ENCODE data around the gene FGD5. TPM values are rescaled to one million over a fixed set of nuclear protein-coding genes. Genes with fewer than 3 reads are reported as not detected.

The FGD5 gene
- total RNA-seq (2021) (not detected in 2 replicates), Bru-seq, nascent RNA (not detected), BruChase-seq, experiment 1, labeled RNA remaining after a 2-hour chase (percentile 0 among the genes with signal in this experiment), BruChase-seq, experiment 2, labeled RNA remaining after a 6-hour chase (percentile 1 among the genes with signal in this experiment)
- long read RNA-seq, partial matches to known transcripts, result 0 of 1 reads
- long read RNA-seq, other reads (novel, unspliced or antisense), result 1 of 1 reads

- no peak for TF ChIP-seq EZH2 (IDR thresholded peaks at IDR 0.05; ENCODE audit: borderline replicate concordance, low read depth, low read length, poor library complexity, severe bottlenecking)
- no peak for TF ChIP-seq CTCF (conservative IDR thresholded peaks at IDR 0.05; ENCODE audit: low read depth, low read length)
- H3K36me3 ChIP-seq (ENCODE audit: insufficient read depth, low read length, poor library complexity, severe bottlenecking), result no peaks in the 10 kb centered on the region
- ChIA-PET POLR2A (ENCODE audit: low non-redundant PET) (no interaction called here), CTCF (no interaction called here)
- peaks cover 51% of the 10 kb centered on the region for H3K27me3 ChIP-seq (replicated peaks; ENCODE audit: insufficient read depth, low read depth, low read length, poor library complexity)
- intact Hi-C loops (cut with micrococcal nuclease; ENCODE audit: unreplicated experiment), result no loop called here
- DNase-seq (ENCODE audit: low spot score), result no peak
- no peaks in the 10 kb centered on the region for H3K9me3 ChIP-seq (ENCODE audit: low read depth, low read length, poor library complexity, severe bottlenecking)
- no peak within 1 kb of the TSS for H3K27ac ChIP-seq (ENCODE audit: low read depth, low read length, poor library complexity, severe bottlenecking)
- no peaks in the 10 kb centered on the region for H3K4me1 ChIP-seq (ENCODE audit: insufficient read depth, low read length, poor library complexity, severe bottlenecking)
- H3K4me3 ChIP-seq (ENCODE audit: low read depth, low read length, poor library complexity, severe bottlenecking), result no peak within 1 kb of the TSS
- no TSS peak for BruUV-seq (replicated peaks)
Observed at GRCh38 chr3:14818804-14819500, at the start of gene FGD5. Gene FGD5 (plus strand): TSS chr3:14818962. CDS start chr3:14819072, 110 bp downstream.

- POLR2A ChIA-PET (ENCODE audit: low non-redundant PET), result no interaction called here
- CTCF ChIA-PET, result no interaction called here
- no TSS peak for BruUV-seq (replicated peaks)
- Histone ChIP-seq H3K36me3 (ENCODE audit: insufficient read depth, low read length, poor library complexity, severe bottlenecking) (no peaks in the 10 kb centered on the region), H3K27me3 (replicated peaks; ENCODE audit: insufficient read depth, low read depth, low read length, poor library complexity) (no peaks in the 10 kb centered on the region), H3K4me3 (ENCODE audit: low read depth, low read length, poor library complexity, severe bottlenecking) (no peak overlapping the region), H3K27ac (ENCODE audit: low read depth, low read length, poor library complexity, severe bottlenecking) (no peak overlapping the region), H3K4me1 (ENCODE audit: insufficient read depth, low read length, poor library complexity, severe bottlenecking) (no peaks in the 10 kb centered on the region), H3K9me3 (ENCODE audit: low read depth, low read length, poor library complexity, severe bottlenecking) (no peaks in the 10 kb centered on the region)
- no peak for TF ChIP-seq EZH2 (IDR thresholded peaks at IDR 0.05; ENCODE audit: borderline replicate concordance, low read depth, low read length, poor library complexity, severe bottlenecking)
- TF ChIP-seq CTCF (conservative IDR thresholded peaks at IDR 0.05; ENCODE audit: low read depth, low read length), result no peak
- intact Hi-C loops (cut with micrococcal nuclease; ENCODE audit: unreplicated experiment), result loop anchor here (10.0 kb wide), 1 partner anchor 95 kb away; the partner anchor contains the start of gene C3orf20
- no peak for DNase-seq (ENCODE audit: low spot score)
Observed at GRCh38 chr3:14769544-14770325, 49.0 kb upstream of the FGD5 start.

GRCh38 chr3:14770591-14770990 is 48.2 kb upstream of the FGD5 start:
- Histone ChIP-seq H3K27me3 (replicated peaks; ENCODE audit: insufficient read depth, low read depth, low read length, poor library complexity) (no peaks in the 10 kb centered on the region), H3K4me3 (ENCODE audit: low read depth, low read length, poor library complexity, severe bottlenecking) (no peak overlapping the region), H3K27ac (ENCODE audit: low read depth, low read length, poor library complexity, severe bottlenecking) (no peak overlapping the region), H3K9me3 (ENCODE audit: low read depth, low read length, poor library complexity, severe bottlenecking) (no peaks in the 10 kb centered on the region), H3K36me3 (ENCODE audit: insufficient read depth, low read length, poor library complexity, severe bottlenecking) (no peaks in the 10 kb centered on the region), H3K4me1 (ENCODE audit: insufficient read depth, low read length, poor library complexity, severe bottlenecking) (no peaks in the 10 kb centered on the region)
- ChIA-PET POLR2A (ENCODE audit: low non-redundant PET) (no interaction called here), CTCF (no interaction called here)
- BruUV-seq (replicated peaks), result no TSS peak
- intact Hi-C loops (cut with micrococcal nuclease; ENCODE audit: unreplicated experiment), result loop anchor here (10.0 kb wide), 1 partner anchor 96 kb away; the partner anchor contains the start of gene C3orf20
- no peak for DNase-seq (ENCODE audit: low spot score)
- TF ChIP-seq EZH2 (IDR thresholded peaks at IDR 0.05; ENCODE audit: borderline replicate concordance, low read depth, low read length, poor library complexity, severe bottlenecking) (no peak), CTCF (conservative IDR thresholded peaks at IDR 0.05; ENCODE audit: low read depth, low read length) (no peak)

Data from A673 (cell line).